GM19397 (cell line): Measurements from ENCODE around the gene FSTL3.

Source experiments
- ATAC-seq: cut with Tn5 transposase; IDR thresholded peaks from one replicate; pipeline ENCODE4 v1.9.1; 2021; ENCODE audit warnings: mild to moderate bottlenecking, moderate library complexity; ENCODE audit not compliant: unreplicated experiment

Gene FSTL3

DNA sequence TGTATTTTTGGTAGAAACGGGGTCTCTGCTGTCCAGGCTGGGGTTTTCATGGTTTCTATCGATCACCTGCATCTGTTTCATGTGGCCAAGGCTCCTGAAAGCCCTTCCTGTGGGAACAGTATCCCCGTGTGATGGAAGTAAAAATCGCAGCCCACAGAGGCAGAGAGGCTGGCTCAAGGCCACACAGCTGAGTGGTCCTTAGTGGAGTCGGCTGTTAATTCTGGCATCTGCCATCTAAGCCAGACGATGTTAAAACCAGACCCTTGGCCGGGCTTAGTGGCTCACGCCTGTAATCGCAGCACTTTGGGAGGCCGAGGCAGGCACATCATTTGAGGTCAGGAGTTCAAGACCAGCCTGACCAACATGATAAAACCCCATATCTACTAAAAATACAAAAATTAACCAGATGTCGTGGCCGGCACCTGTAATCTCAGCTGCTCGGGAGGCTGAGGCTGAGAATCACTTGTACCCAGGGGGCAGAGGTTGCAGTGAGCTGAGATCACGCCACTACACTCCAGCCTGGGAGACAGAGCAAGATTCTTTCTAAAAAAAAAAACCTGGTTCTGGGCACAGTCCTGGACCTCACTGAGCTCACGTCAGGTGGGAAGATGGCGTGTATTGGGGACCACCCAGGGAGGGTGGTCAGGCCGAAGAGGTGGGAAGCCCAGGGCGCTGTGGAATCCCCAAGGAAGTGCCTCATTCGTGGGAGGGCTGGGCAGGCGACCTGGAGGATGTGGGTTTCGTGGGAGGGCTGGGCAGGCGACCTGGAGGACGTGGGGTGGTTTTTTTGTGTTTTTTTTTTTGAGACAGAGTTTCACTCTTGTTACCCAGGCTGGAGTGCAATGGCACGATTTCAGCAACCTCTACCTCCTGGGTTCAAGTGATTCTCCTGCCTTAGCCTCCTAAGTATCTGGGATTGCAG lies 56.2 kb downstream of the FSTL3 start:
- no peak for ATAC-seq
